Activated CD4-positive, alpha-beta T cell treated with anti-CD3 and anti-CD28 coated beads, Interleukin-2, Interleukin-4, amounts not matched to agents 100 ng/mL and 50 ng/mL, durations not matched to agents 16 hours and 8 hours (primary cell): ENCODE results near the gene SHC1.

Experiments
- DNase-seq: peaks from one replicate; pipeline ENCODE4 v3.0.0-alpha.2; 2020; ENCODE audit warnings: low spot score

SHC1 gene

GRCh38 chr1:154970631-154971340 lies at the start of gene SHC1:
TSS of gene SHC1 (minus strand) at chr1:154970747. CDS start at chr1:154970526, 221 bp downstream.
- DNase-seq, result peak; percentile 57

- DNase-seq, result no peak
Observed at GRCh38 chr1:155019377-155020245, 49.1 kb upstream of the SHC1 start.

- DNase-seq, result no peak
Observed at GRCh38 chr1:155018617-155019348, 48.2 kb upstream of the SHC1 start.

GRCh38 chr1:155017946-155018316 lies 47.4 kb upstream of the SHC1 start:
- DNase-seq, result no peak

- DNase-seq, result peak; percentile 87
Observed at GRCh38 chr1:155017041-155017945, 46.7 kb upstream of the SHC1 start.

- no peak for DNase-seq
Observed at GRCh38 chr1:155016231-155016831, 45.8 kb upstream of the SHC1 start.

GRCh38 chr1:155015527-155016230 lies 45.1 kb upstream of the SHC1 start:
- DNase-seq, result no peak

- DNase-seq, result no peak
Observed at GRCh38 chr1:155014709-155015508, 44.4 kb upstream of the SHC1 start.

- DNase-seq, result no peak
Observed at GRCh38 chr1:155013632-155014031, 43.1 kb upstream of the SHC1 start.

- no peak for DNase-seq
Observed at GRCh38 chr1:155012776-155013602, 42.4 kb upstream of the SHC1 start.

GRCh38 chr1:155012026-155012546 lies 41.5 kb upstream of the SHC1 start:
- peak; percentile 71 for DNase-seq

GRCh38 chr1:155011437-155012025 lies 41.0 kb upstream of the SHC1 start:
- DNase-seq, result no peak

GRCh38 chr1:155011004-155011416 lies 40.5 kb upstream of the SHC1 start:
- no peak for DNase-seq

- DNase-seq, result peak; percentile 61
Observed at GRCh38 chr1:155010211-155010918, 39.8 kb upstream of the SHC1 start.

- no peak for DNase-seq
Observed at GRCh38 chr1:155009742-155010141, 39.2 kb upstream of the SHC1 start.

- DNase-seq, result no peak
Observed at GRCh38 chr1:155009221-155009711, 38.7 kb upstream of the SHC1 start.
